Esophagus squamous epithelium (tissue), 4 donors: ENCODE data around the gene UBE2H.

Experiments used
- POLR2A ChIP-seq, 4 donors: fragments of 450-650 bp; IDR thresholded peaks; one replicate each; pipeline ENCODE4 v1.6.1; 2017; ENCODE audit warnings: antibody characterized with exemption in 4 of 4, mild to moderate bottlenecking in 4 of 4, moderate library complexity in 3 of 4
- TF ChIP-seq, protein P1 (sequence below), 6 experiments: fragments of 450-650 bp in 4 of 6; fragments of 200-600 bp in 2 of 6; sonication (generic) in 2 of 6; IDR thresholded peaks; one replicate each; pipeline ENCODE4 v1.5.1; 2016 to 2019; ENCODE audit warnings: antibody characterized with exemption in 6 of 6, mild to moderate bottlenecking in 4 of 6, moderate library complexity in 4 of 6

DNA sequence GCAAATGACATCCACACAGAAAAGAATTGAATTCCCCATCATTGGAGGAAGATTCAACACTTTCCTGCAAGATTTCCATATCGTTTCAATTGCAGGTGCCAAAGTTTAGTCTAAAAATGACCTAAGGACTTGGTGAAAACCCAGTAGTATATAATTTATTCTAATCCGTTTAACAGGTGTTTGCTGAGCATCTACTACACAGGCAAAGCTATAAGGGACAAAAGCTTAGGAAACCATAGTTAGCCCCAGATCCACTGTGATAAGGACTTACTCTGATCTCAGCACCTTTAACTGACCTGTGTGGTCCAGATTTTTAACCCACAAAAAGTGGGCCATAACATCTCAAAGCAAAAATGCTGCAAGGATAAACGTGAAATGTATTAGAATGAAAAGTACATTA lies 19.1 kb downstream of the UBE2H start:
- TF ChIP-seq, protein P1, sequence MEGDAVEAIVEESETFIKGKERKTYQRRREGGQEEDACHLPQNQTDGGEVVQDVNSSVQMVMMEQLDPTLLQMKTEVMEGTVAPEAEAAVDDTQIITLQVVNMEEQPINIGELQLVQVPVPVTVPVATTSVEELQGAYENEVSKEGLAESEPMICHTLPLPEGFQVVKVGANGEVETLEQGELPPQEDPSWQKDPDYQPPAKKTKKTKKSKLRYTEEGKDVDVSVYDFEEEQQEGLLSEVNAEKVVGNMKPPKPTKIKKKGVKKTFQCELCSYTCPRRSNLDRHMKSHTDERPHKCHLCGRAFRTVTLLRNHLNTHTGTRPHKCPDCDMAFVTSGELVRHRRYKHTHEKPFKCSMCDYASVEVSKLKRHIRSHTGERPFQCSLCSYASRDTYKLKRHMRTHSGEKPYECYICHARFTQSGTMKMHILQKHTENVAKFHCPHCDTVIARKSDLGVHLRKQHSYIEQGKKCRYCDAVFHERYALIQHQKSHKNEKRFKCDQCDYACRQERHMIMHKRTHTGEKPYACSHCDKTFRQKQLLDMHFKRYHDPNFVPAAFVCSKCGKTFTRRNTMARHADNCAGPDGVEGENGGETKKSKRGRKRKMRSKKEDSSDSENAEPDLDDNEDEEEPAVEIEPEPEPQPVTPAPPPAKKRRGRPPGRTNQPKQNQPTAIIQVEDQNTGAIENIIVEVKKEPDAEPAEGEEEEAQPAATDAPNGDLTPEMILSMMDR (IDR thresholded peaks at IDR 0.05): no peak
- no peak for TF ChIP-seq POLR2A (IDR thresholded peaks at IDR 0.05)
